A549 (cell line): Measurements from ENCODE around the gene CYB5RL.

Experiments used
- CEBPB ChIP-seq, 2 experiments: fragments of >200 bp in 1 of 2; sonication (Bioruptor Twin) in 1 of 2; formaldehyde crosslinking in 1 of 2; IDR thresholded peaks; 2 replicates each; pipeline ENCODE4 v1.6.1; 2012 to 2016
- GATA3 ChIP-seq: IDR thresholded peaks from 2 replicates; pipeline ENCODE4 v1.6.1; 2012; ENCODE audit warnings: borderline replicate concordance
- HMGXB4 ChIP-seq: fragments of 250-450 bp; sonication (Bioruptor Pico); IDR thresholded peaks from 2 replicates; pipeline ENCODE4 v1.5.0; 2021; ENCODE audit warnings: mild to moderate bottlenecking, moderate library complexity, borderline replicate concordance
- HOXA7 ChIP-seq: fragments of 250-450 bp; sonication (Bioruptor Pico); IDR thresholded peaks from 2 replicates; pipeline ENCODE4 v1.5.0; 2020; ENCODE audit warnings: mild to moderate bottlenecking, moderate library complexity
- JUN ChIP-seq, 2 experiments: fragments of >200 bp; sonication (Bioruptor Twin); formaldehyde crosslinking; IDR thresholded peaks; 2 replicates in 1 of 2; 3 replicates in 1 of 2; pipeline ENCODE4 v1.6.1; 2016 to 2017
- JUNB ChIP-seq: fragments of >200 bp; sonication (Bioruptor Twin); formaldehyde crosslinking; IDR thresholded peaks from 2 replicates; pipeline ENCODE4 v1.6.1; 2016
- KDM1A ChIP-seq: fragments of 200-600 bp; sonication (generic); IDR thresholded peaks from 2 replicates; pipeline ENCODE4 v1.6.1; 2016; ENCODE audit warnings: low read depth, mild to moderate bottlenecking
- MAFK ChIP-seq: fragments of 450-650 bp; IDR thresholded peaks from 2 replicates; pipeline ENCODE4 v1.6.1; 2014; ENCODE audit not compliant: partially characterized antibody
- NR3C1 ChIP-seq: fragments of >200 bp; sonication (Bioruptor Twin); formaldehyde crosslinking; IDR thresholded peaks from 3 replicates; pipeline ENCODE4 v1.6.1; 2017
- ZFP36 ChIP-seq: fragments of 450-650 bp; IDR thresholded peaks from 2 replicates; pipeline ENCODE4 v1.6.1; 2014; ENCODE audit warnings: borderline replicate concordance; ENCODE audit not compliant: partially characterized antibody
- TF ChIP-seq, protein P1 (sequence below): fragments of >200 bp; sonication (Bioruptor Twin); formaldehyde crosslinking; IDR thresholded peaks from 3 replicates; pipeline ENCODE4 v1.5.1; 2016
- TF ChIP-seq, protein P2 (sequence below): IDR thresholded peaks from 2 replicates; pipeline ENCODE4 v1.6.1; 2012; ENCODE audit warnings: low read depth, borderline replicate concordance

GRCh38 chr1:54156986-54157385 is 42.8 kb downstream of the CYB5RL start:
- TF ChIP-seq, protein P1, sequence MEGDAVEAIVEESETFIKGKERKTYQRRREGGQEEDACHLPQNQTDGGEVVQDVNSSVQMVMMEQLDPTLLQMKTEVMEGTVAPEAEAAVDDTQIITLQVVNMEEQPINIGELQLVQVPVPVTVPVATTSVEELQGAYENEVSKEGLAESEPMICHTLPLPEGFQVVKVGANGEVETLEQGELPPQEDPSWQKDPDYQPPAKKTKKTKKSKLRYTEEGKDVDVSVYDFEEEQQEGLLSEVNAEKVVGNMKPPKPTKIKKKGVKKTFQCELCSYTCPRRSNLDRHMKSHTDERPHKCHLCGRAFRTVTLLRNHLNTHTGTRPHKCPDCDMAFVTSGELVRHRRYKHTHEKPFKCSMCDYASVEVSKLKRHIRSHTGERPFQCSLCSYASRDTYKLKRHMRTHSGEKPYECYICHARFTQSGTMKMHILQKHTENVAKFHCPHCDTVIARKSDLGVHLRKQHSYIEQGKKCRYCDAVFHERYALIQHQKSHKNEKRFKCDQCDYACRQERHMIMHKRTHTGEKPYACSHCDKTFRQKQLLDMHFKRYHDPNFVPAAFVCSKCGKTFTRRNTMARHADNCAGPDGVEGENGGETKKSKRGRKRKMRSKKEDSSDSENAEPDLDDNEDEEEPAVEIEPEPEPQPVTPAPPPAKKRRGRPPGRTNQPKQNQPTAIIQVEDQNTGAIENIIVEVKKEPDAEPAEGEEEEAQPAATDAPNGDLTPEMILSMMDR: no peak
- TF ChIP-seq JUN (IDR thresholded peaks at IDR 0.05) (no peak), GATA3 (no peak), MAFK (no peak), NR3C1 (no peak), CEBPB (IDR thresholded peaks at IDR 0.05) (no peak), JUNB (no peak), HMGXB4 (CRISPR knock-in tag) (no peak), KDM1A (no peak), ZFP36 (no peak), HOXA7 (CRISPR knock-in tag) (no peak)
- TF ChIP-seq, protein P2, sequence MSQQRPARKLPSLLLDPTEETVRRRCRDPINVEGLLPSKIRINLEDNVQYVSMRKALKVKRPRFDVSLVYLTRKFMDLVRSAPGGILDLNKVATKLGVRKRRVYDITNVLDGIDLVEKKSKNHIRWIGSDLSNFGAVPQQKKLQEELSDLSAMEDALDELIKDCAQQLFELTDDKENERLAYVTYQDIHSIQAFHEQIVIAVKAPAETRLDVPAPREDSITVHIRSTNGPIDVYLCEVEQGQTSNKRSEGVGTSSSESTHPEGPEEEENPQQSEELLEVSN: no peak
